ENCODE results near the gene TEC.

Gene TEC

GRCh38 chr4:48153791-48154550, 115.7 kb downstream of the TEC start:
- no peak for DNase-seq

- no peak for DNase-seq
Measured at GRCh38 chr4:48152259-48152658, 117.4 kb downstream of the TEC start.

GRCh38 chr4:48149827-48150370, 119.7 kb downstream of the TEC start:
- DNase-seq, result no peak

- DNase-seq, result no peak
Measured at GRCh38 chr4:48147621-48148020, 122.0 kb downstream of the TEC start.

- DNase-seq, result no peak
Measured at GRCh38 chr4:48141048-48141447, 128.6 kb downstream of the TEC start.

- DNase-seq, result no peak
Measured at GRCh38 chr4:48139691-48140090, 129.9 kb downstream of the TEC start.

GRCh38 chr4:48138936-48139335, 130.7 kb downstream of the TEC start:
- no peak for DNase-seq

- DNase-seq, result no peak
Measured at GRCh38 chr4:48138511-48138910, 131.1 kb downstream of the TEC start.

GRCh38 chr4:48137846-48138245, 131.8 kb downstream of the TEC start:
- no peak for DNase-seq

GRCh38 chr4:48134081-48134480, 135.6 kb downstream of the TEC start, which contains the start of gene TXK:
TSS of gene TXK (minus strand) at chr4:48134250. CDS start at chr4:48134170, 80 bp downstream.
- no peak for DNase-seq

- DNase-seq, result no peak
Measured at GRCh38 chr4:48133669-48134068, 136.0 kb downstream of the TEC start.

GRCh38 chr4:48131736-48132135, 137.9 kb downstream of the TEC start:
- DNase-seq, result no peak

- no peak for DNase-seq
Measured at GRCh38 chr4:48130100-48130499, 139.5 kb downstream of the TEC start.

GRCh38 chr4:48129307-48130014, 140.2 kb downstream of the TEC start:
- no peak for DNase-seq

GRCh38 chr4:48127682-48128404, 141.8 kb downstream of the TEC start:
- peak; percentile 20 for DNase-seq

- DNase-seq, result no peak
Measured at GRCh38 chr4:48127231-48127630, 142.4 kb downstream of the TEC start.

GRCh38 chr4:48126621-48127020, 143.0 kb downstream of the TEC start:
- DNase-seq, result no peak

- DNase-seq, result no peak
Measured at GRCh38 chr4:48124870-48125269, 144.8 kb downstream of the TEC start.

GRCh38 chr4:48122756-48123155, 146.9 kb downstream of the TEC start:
- no peak for DNase-seq

GRCh38 chr4:48121180-48121579, 148.5 kb downstream of the TEC start:
- no peak for DNase-seq

GRCh38 chr4:48120132-48120531, 149.5 kb downstream of the TEC start:
- no peak for DNase-seq

- DNase-seq, result no peak
Measured at GRCh38 chr4:48119646-48120045, 150.0 kb downstream of the TEC start.

GRCh38 chr4:48118081-48118480, 151.6 kb downstream of the TEC start:
- DNase-seq, result no peak

Measured in activated gamma-delta T cell (primary cell).